Cardiac muscle cell (in vitro differentiated cells and primary cell): ENCODE measurements around the gene NTN5. TPM values are rescaled to one million over a fixed set of nuclear protein-coding genes. Genes with fewer than 3 reads are reported as not detected.
A peak's percentile ranks its signal among the peaks of the same experiment; 100 is the strongest.
"Not testable (repeated sequence)": the region's sequence is repeated elsewhere in the genome, so short reads cannot be mapped to it uniquely, and the experiment has no call there.

ENCODE experiments used
- DNase-seq, 2 donors: peaks; one replicate each; pipeline versions ENCODE4 v3.0.0 to v3.0.0-alpha.2; 2010 to 2017; ENCODE audit warnings: low read depth in 1 of 2, low spot score in 1 of 2
- H3K27ac ChIP-seq: fragments of 200-600 bp; sonication (generic); 2 replicates; pipeline ENCODE4 v1.5.1; 2016
- H3K27me3 ChIP-seq: fragments of 200-600 bp; sonication (generic); 2 replicates; pipeline ENCODE4 v1.6.0; 2016; ENCODE audit warnings: control low read depth
- H3K36me3 ChIP-seq: fragments of 200-600 bp; sonication (generic); 2 replicates; pipeline ENCODE4 v1.5.1; 2016; ENCODE audit warnings: control low read depth
- H3K4me1 ChIP-seq: fragments of 200-600 bp; sonication (generic); 2 replicates; pipeline ENCODE4 v1.8.1; 2017; ENCODE audit warnings: low read depth, mild to moderate bottlenecking, mixed run types
- H3K4me3 ChIP-seq: fragments of 200-600 bp; sonication (generic); 2 replicates; pipeline ENCODE4 v1.5.1; 2016; ENCODE audit warnings: mild to moderate bottlenecking
- H3K9me3 ChIP-seq: fragments of 200-600 bp; sonication (generic); 2 replicates; pipeline ENCODE4 v1.5.1; 2017; ENCODE audit warnings: low read depth, mild to moderate bottlenecking, control low read depth
- polyA plus RNA-seq: library from polyadenylated mRNA; unstranded; fragments of >200 nt; fragmentation: Nextera tagmentation; extraction: Ambion mirVana; gene quantifications from 2 replicates; pipeline ENCODE4 v1.2.1, GENCODE V29; 2016
- total RNA-seq: library from RNA; depleted of rRNA; stranded (reverse); fragments of >200 nt; gene quantifications from 2 replicates; pipeline ENCODE4 v1.2.3, GENCODE V29; 2016
- TF ChIP-seq, protein P1 (sequence below): IDR thresholded peaks from 2 replicates; pipeline ENCODE4 v1.5.1; 2012; ENCODE audit warnings: low read depth, mild to moderate bottlenecking, low read length

The NTN5 gene
- total and polyA plus RNA-seq, 2 experiments from 2014 or later, result 4.1 TPM; not detected in 1

DNA sequence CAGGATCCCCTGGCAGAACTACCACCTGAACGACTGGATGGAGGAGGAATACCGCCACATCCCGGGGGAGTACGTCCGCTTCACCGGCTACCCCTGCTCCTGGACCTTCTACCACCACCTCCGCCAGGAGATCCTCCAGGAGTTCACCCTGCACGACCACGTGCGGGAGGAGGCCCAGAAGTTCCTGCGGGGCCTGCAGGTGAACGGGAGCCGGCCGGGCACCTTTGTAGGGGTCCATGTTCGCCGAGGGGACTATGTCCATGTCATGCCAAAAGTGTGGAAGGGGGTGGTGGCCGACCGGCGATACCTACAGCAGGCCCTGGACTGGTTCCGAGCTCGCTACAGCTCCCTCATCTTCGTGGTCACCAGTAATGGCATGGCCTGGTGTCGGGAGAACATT lies 30.5 kb upstream of the NTN5 start:
- no peak overlapping the region for H3K4me3 ChIP-seq
- no peak overlapping the region for H3K27ac ChIP-seq
- H3K36me3 ChIP-seq, result no peaks in the 10 kb centered on the region
- no peak for DNase-seq
- TF ChIP-seq, protein P1, sequence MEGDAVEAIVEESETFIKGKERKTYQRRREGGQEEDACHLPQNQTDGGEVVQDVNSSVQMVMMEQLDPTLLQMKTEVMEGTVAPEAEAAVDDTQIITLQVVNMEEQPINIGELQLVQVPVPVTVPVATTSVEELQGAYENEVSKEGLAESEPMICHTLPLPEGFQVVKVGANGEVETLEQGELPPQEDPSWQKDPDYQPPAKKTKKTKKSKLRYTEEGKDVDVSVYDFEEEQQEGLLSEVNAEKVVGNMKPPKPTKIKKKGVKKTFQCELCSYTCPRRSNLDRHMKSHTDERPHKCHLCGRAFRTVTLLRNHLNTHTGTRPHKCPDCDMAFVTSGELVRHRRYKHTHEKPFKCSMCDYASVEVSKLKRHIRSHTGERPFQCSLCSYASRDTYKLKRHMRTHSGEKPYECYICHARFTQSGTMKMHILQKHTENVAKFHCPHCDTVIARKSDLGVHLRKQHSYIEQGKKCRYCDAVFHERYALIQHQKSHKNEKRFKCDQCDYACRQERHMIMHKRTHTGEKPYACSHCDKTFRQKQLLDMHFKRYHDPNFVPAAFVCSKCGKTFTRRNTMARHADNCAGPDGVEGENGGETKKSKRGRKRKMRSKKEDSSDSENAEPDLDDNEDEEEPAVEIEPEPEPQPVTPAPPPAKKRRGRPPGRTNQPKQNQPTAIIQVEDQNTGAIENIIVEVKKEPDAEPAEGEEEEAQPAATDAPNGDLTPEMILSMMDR, result no peak
- no peaks in the 10 kb centered on the region for H3K4me1 ChIP-seq
- H3K9me3 ChIP-seq, result no peaks in the 10 kb centered on the region
- H3K27me3 ChIP-seq, result no peaks in the 10 kb centered on the region

DNA sequence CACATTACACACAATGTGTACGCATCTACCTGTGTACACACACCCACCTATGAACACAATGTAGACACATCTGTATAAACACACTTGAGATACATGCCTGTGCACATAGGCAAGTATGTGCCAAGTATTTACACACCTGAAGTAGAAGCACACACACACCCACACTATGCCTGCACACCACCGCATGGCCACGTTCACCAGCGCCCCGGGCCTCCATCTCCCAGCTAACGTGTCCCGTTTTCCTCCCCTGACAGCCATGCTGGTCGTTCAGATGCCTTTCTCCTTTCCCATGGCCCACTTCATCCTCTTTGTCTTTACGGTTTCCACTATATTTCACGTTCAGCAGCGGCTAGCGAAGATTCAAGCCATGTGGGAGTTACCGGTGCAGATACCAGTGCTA lies 29.9 kb upstream of the NTN5 start:
- Histone ChIP-seq H3K4me1 (no peaks in the 10 kb centered on the region), H3K27ac (no peak overlapping the region), H3K36me3 (no peaks in the 10 kb centered on the region), H3K27me3 (no peaks in the 10 kb centered on the region), H3K4me3 (no peak overlapping the region), H3K9me3 (no peaks in the 10 kb centered on the region)
- no peak for DNase-seq
- TF ChIP-seq, protein P1, result no peak

DNA sequence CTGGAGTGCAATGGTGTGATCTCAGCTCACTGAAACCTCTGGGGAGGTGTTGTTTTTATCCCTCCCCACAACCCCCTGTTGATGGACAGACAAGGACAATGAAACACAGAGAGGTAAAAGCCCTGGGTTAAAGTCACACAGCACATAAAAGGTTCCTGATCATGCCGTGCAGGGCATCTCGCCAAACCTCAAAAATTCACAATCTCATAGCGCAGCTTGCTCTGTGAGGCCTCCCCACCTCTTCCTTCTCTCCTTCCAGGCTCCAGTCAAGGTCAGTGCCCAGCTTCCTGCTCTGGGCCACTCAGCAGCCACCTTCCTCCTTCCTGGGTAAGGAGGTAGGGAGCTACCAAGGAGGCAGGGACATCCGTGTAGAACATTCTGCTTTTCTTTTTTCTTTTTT lies 25.2 kb upstream of the NTN5 start:
- no peak overlapping the region for H3K4me3 ChIP-seq
- TF ChIP-seq, protein P1, result no peak
- no peaks in the 10 kb centered on the region for H3K9me3 ChIP-seq
- no peaks in the 10 kb centered on the region for H3K36me3 ChIP-seq
- no peak overlapping the region for H3K27ac ChIP-seq
- H3K27me3 ChIP-seq, result peaks cover 25% of the 10 kb centered on the region
- peak in 1 of 2 donors; percentile 85 for DNase-seq
- H3K4me1 ChIP-seq, result no peaks in the 10 kb centered on the region

DNA sequence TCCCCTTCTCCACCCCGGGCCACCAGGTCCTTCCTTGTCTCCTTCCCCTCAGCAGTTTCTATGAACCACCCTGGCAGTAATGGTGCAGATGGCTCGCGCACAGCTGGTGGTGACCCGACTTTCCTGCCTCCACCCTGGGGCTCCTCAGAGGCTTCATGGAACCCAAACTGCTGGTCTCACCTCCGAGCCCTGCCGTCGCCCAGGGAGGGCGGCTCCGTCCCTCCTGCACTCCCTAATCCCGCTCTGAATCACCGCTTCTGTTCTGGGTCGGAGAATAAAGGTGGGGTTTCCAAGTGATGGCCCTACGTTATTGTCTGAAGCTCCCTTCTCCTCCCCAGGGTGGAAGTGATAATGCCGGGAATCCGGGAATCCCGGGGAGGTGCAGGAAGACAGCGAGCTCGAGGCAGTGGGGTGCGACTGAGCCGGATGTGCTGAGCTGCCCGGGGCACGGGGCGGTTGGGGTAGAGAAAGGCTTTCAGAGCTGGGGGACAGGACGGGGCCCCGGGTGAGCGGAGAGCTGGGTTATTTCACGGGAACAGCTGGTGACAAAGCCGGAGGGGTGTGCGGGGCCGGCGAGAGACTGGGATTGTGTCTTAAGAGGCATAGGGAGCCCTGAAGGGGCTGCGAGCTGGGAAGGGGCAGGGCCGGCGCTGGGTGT lies 23.7 kb upstream of the NTN5 start:
- H3K27ac ChIP-seq, result no peak overlapping the region
- no peaks in the 10 kb centered on the region for H3K9me3 ChIP-seq
- peaks cover 25% of the 10 kb centered on the region for H3K27me3 ChIP-seq
- DNase-seq, result no peak
- TF ChIP-seq, protein P1, result no peak
- H3K36me3 ChIP-seq, result no peaks in the 10 kb centered on the region
- no peak overlapping the region for H3K4me3 ChIP-seq
- no peaks in the 10 kb centered on the region for H3K4me1 ChIP-seq

DNA sequence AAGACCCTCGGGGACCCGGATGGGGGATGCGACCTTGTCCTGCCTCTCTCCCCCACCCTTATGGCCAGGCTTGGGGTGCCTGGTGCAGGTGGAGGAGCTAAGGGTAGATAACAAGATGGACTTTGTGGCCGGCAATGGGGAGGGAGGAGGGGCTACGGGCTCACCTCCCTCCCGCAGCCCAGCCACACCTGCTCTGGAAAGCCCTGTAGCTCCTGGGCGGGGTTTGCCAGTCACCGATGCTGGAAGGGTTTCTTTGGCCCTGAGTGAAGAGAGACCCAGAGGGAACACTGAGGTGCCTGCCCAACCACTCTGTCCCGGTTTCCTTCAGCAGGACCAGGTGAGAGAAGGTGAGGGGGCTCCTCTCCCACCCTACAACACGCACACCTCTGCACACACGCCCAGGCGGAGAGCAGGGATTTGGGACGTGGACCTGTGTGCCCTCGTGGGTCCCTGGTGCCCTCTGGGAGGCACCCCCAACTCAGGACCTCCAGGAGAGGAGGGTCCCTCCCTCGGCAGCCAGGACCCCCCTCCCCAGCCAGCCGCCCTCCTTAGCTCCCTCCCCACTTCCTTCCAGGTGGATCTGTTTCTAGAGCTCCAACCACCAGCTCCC lies 23.0 kb upstream of the NTN5 start, which contains the start of gene FUT2:
FUT2 (plus strand) TSS at position 229 of the 610 bp plus-strand sequence. CDS start 6,986 bp downstream, outside the sequence.
- H3K27me3 ChIP-seq, result peaks cover 25% of the 10 kb centered on the region
- no peaks in the 10 kb centered on the region for H3K9me3 ChIP-seq
- TF ChIP-seq, protein P1, result no peak
- H3K27ac ChIP-seq, result no peak within 1 kb of the TSS
- no peak for DNase-seq
- no peaks in the 10 kb centered on the region for H3K4me1 ChIP-seq
- no peak within 1 kb of the TSS for H3K4me3 ChIP-seq
- H3K36me3 ChIP-seq, result no peaks in the 10 kb centered on the region

DNA sequence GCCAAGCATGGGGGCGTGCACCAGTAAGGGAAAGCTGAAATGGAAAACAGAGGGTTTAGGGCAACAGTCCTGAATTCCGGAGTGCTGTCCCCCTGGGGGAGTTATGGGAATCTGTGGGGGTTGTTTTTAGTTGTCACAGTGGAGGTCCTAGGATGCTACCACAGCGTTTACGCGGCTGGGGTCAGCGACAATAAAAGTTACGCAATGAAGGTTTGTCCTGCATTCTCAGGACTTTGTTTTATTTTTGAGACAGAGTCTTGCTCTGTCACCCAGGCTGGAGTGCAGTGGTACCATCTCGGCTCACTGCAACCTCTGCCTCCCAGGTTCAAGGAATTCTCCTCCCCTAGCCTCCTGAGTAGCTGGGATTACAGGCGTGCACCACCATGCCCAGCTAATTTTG lies 20.8 kb upstream of the NTN5 start:
- not testable (repeated sequence) for H3K4me3 ChIP-seq, H3K9me3 ChIP-seq, H3K4me1 ChIP-seq, DNase-seq, H3K27ac ChIP-seq, H3K36me3 ChIP-seq
- H3K27me3 ChIP-seq, result peaks cover 25% of the 10 kb centered on the region
